Erythroblast (primary cell): ENCODE results near the gene TCEAL1.
A peak's percentile ranks its signal among the peaks of the same experiment; 100 is the strongest.
"Not testable (repeated sequence)": the region's sequence is repeated elsewhere in the genome, so short reads cannot be mapped to it uniquely, and the experiment has no call there.

Source experiments
- DNase-seq, 2 experiments: peaks; one replicate each; lab custom pipeline; 2025; lab: John Stamatoyannopoulos, UW
- GATA1 ChIP-seq: IDR thresholded peaks from 2 replicates; pipeline ENCODE4 v1.6.1; 2011; ENCODE audit warnings: low read depth, mild to moderate bottlenecking, control low read depth, low read length, moderate library complexity
- POLR2A ChIP-seq: IDR thresholded peaks from 2 replicates; pipeline ENCODE4 v1.6.1; 2011; ENCODE audit warnings: mild to moderate bottlenecking, low read length

The TCEAL1 gene

DNA sequence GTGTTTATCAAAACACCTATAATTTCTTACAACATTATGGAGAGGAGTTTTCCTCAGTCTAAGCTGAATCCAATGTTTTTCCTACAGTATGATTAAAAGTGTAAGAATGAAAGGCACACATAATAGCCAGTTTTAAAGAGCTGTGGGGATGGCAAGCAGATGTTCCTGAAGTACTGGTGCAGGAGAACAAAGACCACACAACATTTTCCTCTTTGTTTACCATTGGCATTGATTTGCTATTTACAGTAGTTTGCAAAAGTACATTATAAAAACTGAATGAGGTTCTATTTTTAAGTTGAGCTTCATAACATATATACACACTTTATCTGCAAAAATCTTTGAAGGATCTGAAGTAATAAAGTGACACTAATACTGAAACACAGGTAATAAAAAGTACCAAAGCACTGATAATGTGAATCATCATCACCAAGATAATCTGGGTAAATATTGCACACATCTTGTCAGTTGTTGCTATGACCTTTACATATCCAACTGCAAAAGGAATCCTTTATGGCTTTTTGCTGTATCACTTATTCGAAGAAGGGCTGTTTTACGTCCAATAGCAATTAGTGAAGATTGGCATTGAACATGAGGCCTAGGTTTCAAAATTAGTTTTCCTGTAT is 22.5 kb downstream of the TCEAL1 start:
- no peak for TF ChIP-seq GATA1
- no peak for TF ChIP-seq POLR2A
- no peak for DNase-seq

DNA sequence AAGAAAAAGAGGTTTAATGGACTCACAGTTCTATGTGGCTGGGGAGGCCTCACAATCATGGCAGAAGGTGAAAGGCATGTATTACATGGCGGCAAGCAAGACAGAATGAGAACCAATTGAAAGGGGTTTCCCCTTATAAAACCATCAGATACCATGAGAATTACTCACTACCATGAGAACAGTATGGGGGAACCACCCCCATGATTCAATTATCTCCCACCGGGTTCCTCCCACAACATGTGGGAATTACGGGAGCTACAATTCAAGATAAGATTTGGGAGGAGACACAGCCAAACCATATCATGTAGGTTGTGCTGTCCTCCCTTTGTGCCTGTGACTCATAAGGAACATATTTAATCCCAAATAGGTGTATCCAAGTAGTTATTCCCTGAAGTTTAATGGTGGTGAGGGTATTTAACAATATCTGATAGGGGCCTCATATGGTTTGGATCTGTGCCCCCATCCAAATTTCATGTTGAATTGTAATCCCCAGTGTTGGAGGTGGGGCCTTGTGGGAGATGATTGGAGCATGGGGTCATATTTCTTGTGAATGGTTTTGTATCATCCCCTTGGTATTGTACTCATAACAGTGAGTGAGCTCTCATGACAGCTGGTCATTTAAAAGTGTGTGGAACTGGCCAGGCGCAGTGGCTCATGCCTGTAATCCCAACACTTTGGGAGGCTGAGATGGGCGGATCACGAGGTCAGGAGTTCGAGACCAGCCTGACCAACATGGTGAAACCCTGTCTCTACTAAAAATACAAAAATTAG is 26.6 kb downstream of the TCEAL1 start:
- DNase-seq = not testable (repeated sequence)

DNA sequence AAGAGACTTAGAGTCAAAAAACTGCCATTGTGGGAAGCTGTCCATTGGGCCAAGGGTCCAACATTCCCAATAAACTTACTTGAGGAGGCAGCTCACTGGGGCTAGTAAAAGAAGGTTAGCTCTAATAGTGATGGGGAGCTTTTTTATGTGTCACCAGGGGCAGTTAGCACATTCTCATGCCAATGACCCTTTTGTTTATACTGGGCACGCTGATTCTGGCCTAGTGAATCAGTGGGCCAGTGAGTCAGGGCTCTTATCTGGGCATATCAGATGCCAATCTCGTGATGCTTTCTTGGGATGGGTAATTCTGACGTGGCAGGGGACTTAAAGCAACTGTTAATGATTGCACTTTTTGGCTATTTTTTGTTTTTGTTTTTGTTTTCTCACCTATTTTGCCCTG is 27.8 kb downstream of the TCEAL1 start:
- TF ChIP-seq POLR2A (no peak), GATA1 (no peak)
- DNase-seq = no peak

DNA sequence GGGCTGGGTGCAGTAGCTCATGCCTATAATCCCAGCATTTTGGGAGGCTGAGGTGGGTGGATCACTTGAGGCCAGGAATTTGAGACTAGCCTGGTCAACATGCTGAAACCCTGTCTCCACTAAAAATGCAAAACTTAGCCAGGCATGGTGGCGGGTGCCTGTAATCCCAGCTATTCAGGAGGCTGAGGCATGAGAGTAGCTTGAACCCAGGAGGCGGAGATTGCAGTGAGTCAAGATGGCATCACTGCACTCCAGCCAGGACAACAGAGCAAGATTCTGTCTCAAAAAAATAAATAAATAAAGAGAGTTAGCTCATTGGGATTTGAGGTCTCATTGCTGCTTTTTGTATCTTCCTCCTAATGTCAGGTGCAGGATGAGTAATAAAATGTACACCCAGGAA is 28.3 kb downstream of the TCEAL1 start:
- DNase-seq = not testable (repeated sequence)

DNA sequence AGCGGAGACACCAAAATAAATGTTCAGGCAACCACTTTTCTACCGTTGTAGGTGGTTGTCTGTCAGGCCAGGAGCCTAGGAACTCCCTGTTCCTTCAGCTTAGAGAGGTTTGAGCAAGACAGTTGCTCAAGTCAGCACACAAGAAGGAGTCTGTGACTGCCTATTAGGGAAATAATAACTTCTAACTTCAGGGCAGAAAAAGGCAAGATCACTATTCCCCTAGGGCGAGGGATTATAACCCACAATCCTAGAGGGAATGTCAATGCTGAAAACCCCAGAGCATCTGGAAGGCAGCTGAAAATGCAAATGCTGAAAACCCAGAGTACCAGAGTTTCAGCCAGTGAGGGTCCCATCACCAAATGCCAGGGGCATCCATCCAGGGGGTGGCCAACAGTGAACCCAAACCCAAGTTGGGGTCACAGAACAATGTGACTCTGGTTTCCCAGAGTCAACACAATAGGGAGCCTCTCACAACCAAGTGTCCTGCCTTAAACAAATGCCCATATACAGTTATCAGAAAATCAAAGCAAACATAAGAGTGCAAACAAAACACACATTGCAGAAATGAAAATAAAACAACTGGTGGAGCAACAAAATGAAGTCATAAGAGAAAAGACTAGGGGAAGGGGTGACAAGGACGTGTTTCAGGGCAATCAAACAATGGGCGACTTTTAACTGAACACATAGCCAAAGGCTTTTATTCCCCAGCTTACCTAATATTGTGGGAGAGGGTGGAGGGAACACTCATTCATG is 30.1 kb downstream of the TCEAL1 start:
- DNase-seq = no peak
- TF ChIP-seq POLR2A (no peak), GATA1 (no peak)

DNA sequence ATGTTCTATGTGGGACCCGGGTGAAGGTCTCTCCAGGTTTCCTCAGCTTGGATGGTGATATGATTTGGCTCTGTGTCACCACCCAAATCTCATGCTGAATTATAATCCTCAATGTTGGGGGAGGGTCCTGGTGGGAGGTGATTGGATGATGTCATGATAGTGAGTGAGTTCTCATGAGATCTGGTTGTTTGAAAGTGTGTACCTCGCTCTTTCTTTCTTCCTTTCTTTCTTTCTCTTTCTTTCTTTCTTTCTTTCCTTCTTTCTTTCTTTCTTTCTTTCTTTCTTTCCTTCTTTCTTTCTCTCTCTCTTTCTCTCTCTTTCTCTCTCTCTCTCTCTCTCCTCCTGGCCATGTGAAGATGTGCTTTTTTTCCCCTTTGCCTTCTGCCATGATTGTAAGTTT is 30.7 kb downstream of the TCEAL1 start:
- not testable (repeated sequence) for DNase-seq

DNA sequence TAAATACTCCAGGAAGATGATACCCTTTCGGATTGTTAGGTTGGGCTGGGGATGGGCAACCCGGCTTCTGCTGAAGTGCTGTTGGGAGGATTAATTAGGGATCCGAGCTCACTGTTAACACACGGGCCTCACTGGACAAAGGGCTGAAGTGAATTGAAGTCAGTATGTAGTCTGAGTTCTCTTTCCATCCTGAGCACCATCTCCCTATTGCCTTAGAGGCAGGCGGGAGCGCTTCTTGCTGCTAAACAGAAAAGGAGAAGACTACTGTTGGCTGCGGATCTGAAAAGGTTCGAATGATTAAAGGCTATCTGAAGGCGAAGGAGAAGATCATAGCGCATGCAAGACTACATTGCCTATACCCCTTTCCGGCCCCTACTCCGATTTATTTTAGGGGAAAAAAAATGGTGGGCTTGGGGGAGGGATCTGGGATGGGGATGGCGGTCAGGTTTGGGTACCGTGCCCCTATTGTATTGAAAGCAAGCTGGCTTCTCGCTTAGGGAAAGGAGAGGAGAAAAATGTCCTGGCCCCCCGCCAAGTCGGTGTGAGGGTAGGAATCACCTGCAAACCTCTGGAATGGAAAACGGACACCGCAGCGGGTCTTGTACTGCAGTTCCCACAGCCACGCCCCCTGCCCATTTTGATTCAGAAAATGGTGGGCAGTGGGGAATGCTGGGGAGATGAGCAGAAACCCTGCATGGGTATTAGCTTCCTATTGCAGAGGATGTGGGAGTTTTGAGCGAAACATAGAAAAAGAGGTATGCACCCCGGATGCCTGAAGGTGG is 35.4 kb downstream of the TCEAL1 start:
- DNase-seq = no peak
- no peak for TF ChIP-seq GATA1
- no peak for TF ChIP-seq POLR2A

DNA sequence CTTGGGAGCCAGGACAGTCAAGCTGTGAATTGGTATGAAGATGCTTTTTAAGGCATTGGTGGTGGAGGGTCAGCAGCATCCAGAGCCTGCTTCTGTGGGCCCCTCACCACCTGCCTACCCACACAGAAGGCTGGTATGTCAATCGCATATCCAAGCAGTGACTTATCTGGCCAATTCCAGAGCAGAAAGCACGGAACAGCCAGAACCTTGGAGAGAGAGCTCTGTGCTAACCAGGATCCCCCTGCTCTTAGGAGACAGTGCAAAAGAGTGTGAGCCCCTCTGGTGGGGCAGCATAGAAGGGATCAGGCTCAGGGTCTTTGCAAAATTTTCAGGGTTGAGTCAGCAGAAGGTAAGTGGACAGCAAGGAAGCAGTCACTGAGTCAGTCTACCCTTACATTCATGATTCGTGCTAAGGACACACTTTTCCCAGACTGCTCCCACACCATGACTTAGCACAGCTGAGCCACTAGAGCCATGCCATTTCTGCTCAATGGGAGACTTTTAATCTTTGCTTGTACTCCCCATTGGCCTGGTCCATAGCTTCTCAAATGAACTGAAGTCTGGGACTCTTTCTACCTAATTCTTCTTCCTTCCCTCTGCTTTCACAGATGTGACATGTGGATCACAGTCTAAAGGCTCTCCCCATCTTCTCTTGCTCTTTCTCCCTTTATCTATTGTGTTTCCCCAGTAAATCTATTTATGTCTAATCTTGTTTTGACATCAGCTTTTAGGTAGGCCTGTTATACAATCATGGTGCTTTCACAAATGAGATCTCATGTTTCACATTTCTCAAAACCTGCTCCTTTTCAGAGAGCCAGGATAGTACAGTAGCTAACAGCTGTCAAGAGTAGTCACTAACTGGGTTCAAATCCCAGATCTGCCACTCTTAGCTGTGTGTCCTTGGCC is 37.7 kb downstream of the TCEAL1 start:
- DNase-seq = no peak
- TF ChIP-seq GATA1 = no peak

DNA sequence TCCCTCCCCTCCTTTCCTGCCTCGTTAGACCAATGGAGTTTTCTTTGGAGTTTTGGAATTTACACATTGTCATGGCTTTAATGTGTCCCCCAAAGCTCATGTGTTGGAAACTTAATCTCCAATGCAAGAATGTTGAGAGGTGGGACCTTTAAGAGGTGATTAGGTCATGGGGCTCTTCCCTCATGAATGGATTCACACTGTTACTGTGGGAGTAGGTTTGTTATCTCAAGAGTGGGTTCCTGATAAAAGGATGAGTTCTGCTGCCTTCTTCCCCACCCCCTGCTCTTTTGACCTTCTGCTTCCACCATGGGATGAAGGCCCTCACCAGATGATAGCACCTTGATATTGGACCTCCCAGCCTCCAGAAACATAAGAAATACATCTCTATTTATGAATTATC is 41.0 kb downstream of the TCEAL1 start:
- peak in 1 of 2 experiments; percentile 1 for DNase-seq
- TF ChIP-seq POLR2A (no peak), GATA1 (no peak)

DNA sequence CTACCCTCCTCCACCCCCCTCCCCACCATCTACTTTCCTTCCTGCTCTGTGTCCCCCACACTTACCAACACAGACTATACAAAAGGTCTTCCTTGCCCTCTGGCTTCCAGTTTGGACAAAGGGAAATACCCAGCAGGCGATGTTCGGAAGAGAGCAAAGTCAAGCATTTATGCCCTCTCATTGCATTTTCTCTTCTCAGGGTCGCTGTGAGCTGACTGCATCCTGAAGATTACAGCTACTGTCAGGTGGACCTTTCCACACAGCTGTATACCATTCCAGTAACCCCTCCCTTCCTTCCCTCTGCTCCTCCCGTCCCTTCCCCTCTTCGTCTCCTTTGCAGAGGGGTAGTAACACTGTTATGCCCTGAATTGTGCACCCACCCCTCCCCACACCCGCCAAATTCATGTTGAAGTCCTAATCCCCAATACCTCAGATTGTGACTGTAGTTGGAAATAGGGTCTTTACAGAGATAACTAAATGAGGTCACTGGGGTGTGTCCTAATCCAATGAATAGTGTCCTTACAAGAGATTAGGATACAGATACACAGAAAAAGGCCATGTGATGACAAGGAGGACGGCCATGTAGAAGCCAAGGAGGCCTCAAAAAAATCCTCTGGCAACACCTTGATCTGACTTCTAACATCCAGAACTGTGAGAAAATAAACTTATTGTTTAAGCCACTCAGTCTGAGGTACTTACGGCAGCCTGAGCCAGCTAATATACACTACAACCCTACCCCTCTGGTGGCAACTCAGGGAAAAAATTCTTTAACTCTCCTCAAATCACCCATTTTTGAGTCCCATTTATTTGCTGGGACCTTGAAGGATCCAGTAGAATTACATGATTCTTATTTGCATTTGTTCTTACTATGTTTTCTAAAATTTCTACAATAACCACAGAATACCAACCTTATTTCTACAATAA is 46.0 kb downstream of the TCEAL1 start:
- TF ChIP-seq GATA1 (no peak), POLR2A (no peak)
- DNase-seq = peak in 1 of 2 experiments; percentile 1

DNA sequence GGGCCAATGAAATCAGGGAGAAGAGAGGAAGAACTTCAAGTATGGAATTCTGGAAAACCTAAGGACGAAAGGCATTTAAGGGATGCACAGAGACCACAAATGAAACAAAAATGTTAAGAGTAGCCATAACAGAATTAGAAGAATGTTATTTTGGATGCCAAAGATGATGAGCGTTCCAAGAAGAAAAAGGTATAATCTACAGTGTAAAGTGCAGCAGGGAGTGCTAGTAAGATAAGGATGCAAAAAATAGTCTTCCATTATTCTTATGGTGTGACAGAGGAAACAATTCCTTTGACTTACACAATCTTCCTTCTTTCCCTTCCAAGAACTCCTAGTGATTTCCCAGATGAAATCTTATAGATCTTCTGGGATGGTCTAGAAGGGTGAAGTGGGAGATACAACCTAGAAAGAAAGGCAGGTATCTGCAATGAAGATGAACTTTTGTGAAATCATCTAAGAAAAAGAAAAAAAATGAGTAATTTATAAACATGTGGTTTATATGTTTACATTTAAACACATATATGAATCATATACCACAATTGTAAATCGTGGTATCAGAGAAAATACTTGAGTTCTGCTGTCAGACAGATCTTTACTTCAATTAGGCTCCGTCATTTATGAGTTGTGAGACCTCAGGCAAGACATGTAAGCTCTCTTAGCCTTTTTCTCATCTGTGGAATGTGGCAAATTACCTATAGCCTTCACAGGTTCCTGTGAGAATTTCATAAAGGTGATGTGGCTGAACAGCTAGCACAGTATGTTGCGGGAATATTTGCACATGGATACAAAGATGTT is 49.6 kb downstream of the TCEAL1 start:
- TF ChIP-seq GATA1 (no peak), POLR2A (no peak)
- DNase-seq = no peak
